SK-N-SH treated with all-trans-retinoic acid at 6 μM for 48 hours (cell line): ENCODE data around the gene WDR38.

Experiments used
- ARNTL ChIP-seq: fragments of 450-650 bp; formaldehyde crosslinking; IDR thresholded peaks from 2 replicates; pipeline ENCODE4 v1.5.0; 2020; ENCODE audit warnings: low read depth, mild to moderate bottlenecking, moderate library complexity, borderline replicate concordance
- BACH2 ChIP-seq: fragments of 250-450 bp; sonication (Bioruptor Pico); IDR thresholded peaks from 2 replicates; pipeline ENCODE4 v1.9.0; 2021; ENCODE audit warnings: mild to moderate bottlenecking, borderline replicate concordance
- CREB5 ChIP-seq: fragments of 250-450 bp; sonication (Bioruptor Pico); IDR thresholded peaks from 2 replicates; pipeline ENCODE4 v1.5.1; 2020; ENCODE audit warnings: low read depth, mild to moderate bottlenecking, moderate library complexity
- CSRNP3 ChIP-seq: fragments of 250-450 bp; sonication (Bioruptor Pico); IDR thresholded peaks from 2 replicates; pipeline ENCODE4 v1.5.1; 2021; ENCODE audit warnings: mild to moderate bottlenecking, moderate library complexity
- GLIS3 ChIP-seq: fragments of 250-450 bp; sonication (Bioruptor Pico); IDR thresholded peaks from 2 replicates; pipeline ENCODE4 v1.5.0; 2020; ENCODE audit warnings: mild to moderate bottlenecking, moderate library complexity
- ISL1 ChIP-seq: fragments of 250-450 bp; sonication (Bioruptor Pico); IDR thresholded peaks from 2 replicates; pipeline ENCODE4 v2.1.2; 2022; ENCODE audit warnings: mild to moderate bottlenecking, moderate library complexity
- OSR1 ChIP-seq: fragments of 250-450 bp; sonication (Bioruptor Pico); IDR thresholded peaks from 2 replicates; pipeline ENCODE4 v1.8.0; 2022; ENCODE audit warnings: moderate library complexity, mild to moderate bottlenecking, inconsistent platforms
- PATZ1 ChIP-seq: fragments of 250-450 bp; sonication (Bioruptor Pico); IDR thresholded peaks from 2 replicates; pipeline ENCODE4 v1.8.0; 2020; ENCODE audit warnings: mild to moderate bottlenecking, moderate library complexity, borderline replicate concordance
- PPARA ChIP-seq: fragments of 250-450 bp; sonication (Bioruptor Pico); IDR thresholded peaks from 2 replicates; pipeline ENCODE4 v1.5.0; 2020; ENCODE audit warnings: mild to moderate bottlenecking, borderline replicate concordance
- RARB ChIP-seq: fragments of 250-450 bp; sonication (Bioruptor Pico); IDR thresholded peaks from 2 replicates; pipeline ENCODE4 v1.8.0; 2021; ENCODE audit warnings: mild to moderate bottlenecking, moderate library complexity
- TSHZ2 ChIP-seq: fragments of 250-450 bp; sonication (Bioruptor Pico); IDR thresholded peaks from 2 replicates; pipeline ENCODE4 v1.5.0; 2020; ENCODE audit warnings: mild to moderate bottlenecking, moderate library complexity
- ZC3H10 ChIP-seq: fragments of 250-450 bp; sonication (Bioruptor Pico); IDR thresholded peaks from 2 replicates; pipeline ENCODE4 v1.5.1; 2021; ENCODE audit warnings: mild to moderate bottlenecking, moderate library complexity
- ZFP3 ChIP-seq: fragments of 250-450 bp; sonication (Bioruptor Pico); IDR thresholded peaks from 2 replicates; pipeline ENCODE4 v1.5.0; 2020; ENCODE audit warnings: mild to moderate bottlenecking, moderate library complexity
- ZNF8 ChIP-seq: fragments of 450-650 bp; formaldehyde crosslinking; IDR thresholded peaks from 2 replicates; pipeline ENCODE4 v1.5.0; 2020; ENCODE audit warnings: mild to moderate bottlenecking, moderate library complexity

- TF ChIP-seq PATZ1 (CRISPR knock-in tag) = no peak
- no peak for TF ChIP-seq ZC3H10
- no peak for TF ChIP-seq TSHZ2 (CRISPR knock-in tag)
- no peak for TF ChIP-seq CSRNP3 (CRISPR knock-in tag)
- TF ChIP-seq ARNTL (CRISPR knock-in tag) = no peak
- no peak for TF ChIP-seq ZFP3 (CRISPR knock-in tag)
- TF ChIP-seq RARB = no peak
- no peak for TF ChIP-seq CREB5 (CRISPR knock-in tag)
- no peak for TF ChIP-seq PPARA (CRISPR knock-in tag)
- no peak for TF ChIP-seq GLIS3
- no peak for TF ChIP-seq ZNF8
- no peak for TF ChIP-seq ISL1
- no peak for TF ChIP-seq BACH2 (CRISPR knock-in tag)
- no peak for TF ChIP-seq OSR1 (CRISPR knock-in tag)
Observed at GRCh38 chr9:124814164-124814535, 39.1 kb upstream of the WDR38 start.
